ENCODE results near the gene CCL13.

CCL13 gene

GRCh38 chr17:34363183-34363661, 6.9 kb downstream of the CCL13 start, which contains the start of gene CCL1:
Gene CCL1, minus strand, starts transcription at chr17:34363233. Its CDS starts 72 bp downstream, at chr17:34363161.
- DNase-seq, result no peak

- DNase-seq, result no peak
Measured at GRCh38 chr17:34364751-34365150, 8.5 kb downstream of the CCL13 start.

- no peak for DNase-seq
Measured at GRCh38 chr17:34365340-34365739, 9.1 kb downstream of the CCL13 start.

- DNase-seq, result peak in 1 of 56 donors; percentile 19
Measured at GRCh38 chr17:34366010-34366409, 9.7 kb downstream of the CCL13 start.

GRCh38 chr17:34366529-34367107, 10.3 kb downstream of the CCL13 start:
- DNase-seq, result no peak

GRCh38 chr17:34367486-34368195, 11.4 kb downstream of the CCL13 start:
- DNase-seq, result no peak

GRCh38 chr17:34368196-34368945, 12.1 kb downstream of the CCL13 start:
- no peak for DNase-seq

GRCh38 chr17:34368946-34369500, 12.7 kb downstream of the CCL13 start:
- no peak for DNase-seq

- DNase-seq, result no peak
Measured at GRCh38 chr17:34369571-34369970, 13.3 kb downstream of the CCL13 start.

- no peak for DNase-seq
Measured at GRCh38 chr17:34370376-34370996, 14.2 kb downstream of the CCL13 start.

- no peak for DNase-seq
Measured at GRCh38 chr17:34370997-34371395, 14.7 kb downstream of the CCL13 start.

- DNase-seq, result no peak
Measured at GRCh38 chr17:34371405-34372100, 15.3 kb downstream of the CCL13 start.

- no peak for DNase-seq
Measured at GRCh38 chr17:34374457-34374856, 18.2 kb downstream of the CCL13 start.

GRCh38 chr17:34375426-34375997, 19.2 kb downstream of the CCL13 start:
- DNase-seq, result no peak

GRCh38 chr17:34377078-34377823, 21.0 kb downstream of the CCL13 start:
- DNase-seq, result no peak

- DNase-seq, result no peak
Measured at GRCh38 chr17:34378664-34379101, 22.4 kb downstream of the CCL13 start.

- DNase-seq, result no peak
Measured at GRCh38 chr17:34379868-34380267, 23.6 kb downstream of the CCL13 start.

GRCh38 chr17:34382621-34383124, 26.4 kb downstream of the CCL13 start:
- no peak for DNase-seq

- DNase-seq, result no peak
Measured at GRCh38 chr17:34383216-34383615, 26.9 kb downstream of the CCL13 start.
